ENCODE data around the gene PRSS50. TPM values are rescaled to one million over a fixed set of nuclear protein-coding genes. Genes with fewer than 3 reads are reported as not detected.

The PRSS50 gene
- total RNA-seq (2022; extraction: Qiagen RNA extraction): not detected in 5 replicates

GRCh38 chr3:46717447-46718231, at the start of gene PRSS50:
PRSS50 (minus strand) TSS chr3:46717869; CDS start chr3:46717824, 45 bp downstream.

GRCh38 chr3:46701181-46701939, 16.3 kb downstream of the PRSS50 start, which contains the start of gene TMIE:
TMIE (plus strand) TSS chr3:46701392; CDS start chr3:46701488, 96 bp downstream.

GRCh38 chr3:46693038-46693891, 24.4 kb downstream of the PRSS50 start, which contains the start of gene ALS2CL:
ALS2CL (minus strand) TSS chr3:46693679; CDS start chr3:46689440, 4,239 bp downstream.

Other genes with a start within 250 kb of the PRSS50 start
- not detected in 5 replicates for gene RTP3, start 219.9 kb downstream of the PRSS50 start, total RNA-seq (2022; extraction: Qiagen RNA extraction)
- gene LRRC2, start 151.6 kb downstream of the PRSS50 start, total RNA-seq (2022; extraction: Qiagen RNA extraction): not detected in 5 replicates
- not detected in 5 replicates for gene FAM240A, start 105.3 kb downstream of the PRSS50 start, total RNA-seq (2022; extraction: Qiagen RNA extraction)
- 4.0 to 10.0 TPM (median 7.3 TPM) in 5 replicates for gene ALS2CL, start 24.2 kb downstream of the PRSS50 start, total RNA-seq (2022; extraction: Qiagen RNA extraction)
- gene TMIE, start 16.5 kb downstream of the PRSS50 start, total RNA-seq (2022; extraction: Qiagen RNA extraction): 0.07 to 0.29 TPM (median 0.11 TPM) in 5 replicates
- 0.15 to 0.16 TPM in 2 of 5 replicates, not detected in the others for gene MYL3, start 145.6 kb upstream of the PRSS50 start, total RNA-seq (2022; extraction: Qiagen RNA extraction)
- gene PTH1R, start 159.9 kb upstream of the PRSS50 start, total RNA-seq (2022; extraction: Qiagen RNA extraction): 1.0 to 2.3 TPM (median 1.4 TPM) in 5 replicates